GM12878 (cell line): Measurements from ENCODE around the gene RPRD1B. TPM values are rescaled to one million over a fixed set of nuclear protein-coding genes. Genes with fewer than 3 reads are reported as not detected.

ENCODE experiments used
- CUX1 ChIP-seq: IDR thresholded peaks from 2 replicates; pipeline ENCODE4 v1.6.1; 2012; ENCODE audit warnings: improper control_type of control experiment, low read depth, low read length; ENCODE audit not compliant: insufficient replicate concordance
- JUND ChIP-seq: IDR thresholded peaks from 2 replicates; pipeline ENCODE4 v1.6.1; 2012; ENCODE audit warnings: low read depth, mild to moderate bottlenecking, low read length, improper control_type of control experiment, moderate library complexity
- SKIL ChIP-seq: fragments of 450-650 bp; IDR thresholded peaks from 2 replicates; pipeline ENCODE4 v1.6.1; 2017; ENCODE audit warnings: mild to moderate bottlenecking, low read depth, inconsistent platforms; ENCODE audit not compliant: poor library complexity, severe bottlenecking
- polyA plus RNA-seq, 11 experiments: library from polyadenylated mRNA; depleted of rRNA in 4 of 11; unstranded in 6 of 11; stranded (reverse) in 5 of 11; fragments of >200 nt; fragmentation: Nextera tagmentation in 4 of 11; fragmentation: Illumina TruSeq in 1 of 11; extraction: Ambion mirVana in 4 of 11; extraction: Trizol in 1 of 11; gene quantifications; 1 replicate in 1 of 11; 2 replicates in 10 of 11; pipeline versions ENCODE4 v1.2.1 to v1.2.3, GENCODE V29; 2011 to 2016; ENCODE audit warnings: inconsistent platforms in 2 of 11, missing spikeins in 2 of 11, low read depth in 1 of 11
- total RNA-seq, 4 experiments: library from RNA; depleted of rRNA in 3 of 4; stranded (reverse); fragments of >200 nt in 3 of 4; fragmentation: Illumina TruSeq in 1 of 4; extraction: Trizol in 1 of 4; gene quantifications; 2 replicates each; pipeline versions ENCODE4 v1.2.1 to v1.2.3, GENCODE V29; 2013 to 2021

The RPRD1B gene
- total and polyA plus RNA-seq, 10 of the 15 experiments (the other 5 are each of a cell fraction or from before 2014, with no cell fraction given): 5.2 to 40.2 (median 30.0) TPM

- TF ChIP-seq CUX1 (peak; percentile 42), SKIL (peak; percentile 56), JUND (peak; percentile 67; the same call in 1 of the 2 replicates)
Observed at GRCh38 chr20:38094373-38094891, 60.9 kb downstream of the RPRD1B start (continued).
